GM21786 (cell line): ENCODE measurements around the gene TRAF3IP1.
A peak's percentile ranks its signal among the peaks of the same experiment; 100 is the strongest.

Experiments used
- ATAC-seq: cut with Tn5 transposase; IDR thresholded peaks from one replicate; pipeline ENCODE4 v1.9.1; 2021; ENCODE audit not compliant: unreplicated experiment

TRAF3IP1 gene

GRCh38 chr2:238424313-238424700 is 104.0 kb downstream of the TRAF3IP1 start:
- no peak for ATAC-seq

GRCh38 chr2:238425505-238425978 is 105.2 kb downstream of the TRAF3IP1 start:
- no peak for ATAC-seq

GRCh38 chr2:238425979-238426567 is 105.8 kb downstream of the TRAF3IP1 start:
- ATAC-seq = no peak

- peak; percentile 86 for ATAC-seq
Measured at GRCh38 chr2:238426568-238427434, 106.5 kb downstream of the TRAF3IP1 start, which contains the start of gene ASB1. Gene ASB1, plus strand, starts transcription at chr2:238426927. Its CDS starts 144 bp downstream, at chr2:238427071.

- peak; percentile 7 for ATAC-seq
Measured at GRCh38 chr2:238427435-238428162, 107.3 kb downstream of the TRAF3IP1 start.

- no peak for ATAC-seq
Measured at GRCh38 chr2:238428866-238429265, 108.5 kb downstream of the TRAF3IP1 start.

GRCh38 chr2:238430781-238431180 is 110.5 kb downstream of the TRAF3IP1 start:
- ATAC-seq = no peak

GRCh38 chr2:238431456-238431855 is 111.1 kb downstream of the TRAF3IP1 start:
- ATAC-seq = no peak

- no peak for ATAC-seq
Measured at GRCh38 chr2:238433300-238433915, 113.1 kb downstream of the TRAF3IP1 start.

GRCh38 chr2:238433941-238434845 is 113.9 kb downstream of the TRAF3IP1 start:
- no peak for ATAC-seq

GRCh38 chr2:238434846-238435751 is 114.8 kb downstream of the TRAF3IP1 start:
- ATAC-seq = no peak

GRCh38 chr2:238435752-238436096 is 115.4 kb downstream of the TRAF3IP1 start:
- no peak for ATAC-seq

- ATAC-seq = no peak
Measured at GRCh38 chr2:238438856-238439849, 118.8 kb downstream of the TRAF3IP1 start.

GRCh38 chr2:238439917-238440316 is 119.6 kb downstream of the TRAF3IP1 start:
- no peak for ATAC-seq

- no peak for ATAC-seq
Measured at GRCh38 chr2:238440331-238440730, 120.0 kb downstream of the TRAF3IP1 start.

GRCh38 chr2:238440767-238441166 is 120.4 kb downstream of the TRAF3IP1 start:
- no peak for ATAC-seq

GRCh38 chr2:238441262-238442114 is 121.2 kb downstream of the TRAF3IP1 start:
- no peak for ATAC-seq
